SK-N-SH treated with all-trans-retinoic acid at 6 μM for 48 hours (cell line): ENCODE measurements around the gene REXO1.

ENCODE experiments used
- ATAC-seq: fragments of 200-7000 bp; cut with Tn5 transposase; 3 replicates; pipeline ENCODE4 v1.9.1; 2020; ENCODE audit warnings: mild to moderate bottlenecking, moderate library complexity
- CREB5 ChIP-seq: fragments of 250-450 bp; sonication (Bioruptor Pico); IDR thresholded peaks from 2 replicates; pipeline ENCODE4 v1.5.1; 2020; ENCODE audit warnings: low read depth, mild to moderate bottlenecking, moderate library complexity
- CSDC2 ChIP-seq: fragments of 250-450 bp; sonication (Bioruptor Pico); IDR thresholded peaks from 2 replicates; pipeline ENCODE4 v1.5.0; 2020; ENCODE audit warnings: mild to moderate bottlenecking, moderate library complexity
- CSRNP3 ChIP-seq: fragments of 250-450 bp; sonication (Bioruptor Pico); IDR thresholded peaks from 2 replicates; pipeline ENCODE4 v1.5.1; 2021; ENCODE audit warnings: mild to moderate bottlenecking, moderate library complexity
- ESRRG ChIP-seq: fragments of 250-450 bp; sonication (Bioruptor Pico); IDR thresholded peaks from 2 replicates; pipeline ENCODE4 v1.6.1; 2021; ENCODE audit warnings: mild to moderate bottlenecking
- GLIS3 ChIP-seq: fragments of 250-450 bp; sonication (Bioruptor Pico); IDR thresholded peaks from 2 replicates; pipeline ENCODE4 v1.5.0; 2020; ENCODE audit warnings: mild to moderate bottlenecking, moderate library complexity
- ISL1 ChIP-seq: fragments of 250-450 bp; sonication (Bioruptor Pico); IDR thresholded peaks from 2 replicates; pipeline ENCODE4 v2.1.2; 2022; ENCODE audit warnings: mild to moderate bottlenecking, moderate library complexity
- OSR1 ChIP-seq: fragments of 250-450 bp; sonication (Bioruptor Pico); IDR thresholded peaks from 2 replicates; pipeline ENCODE4 v1.8.0; 2022; ENCODE audit warnings: moderate library complexity, mild to moderate bottlenecking, inconsistent platforms
- PATZ1 ChIP-seq: fragments of 250-450 bp; sonication (Bioruptor Pico); IDR thresholded peaks from 2 replicates; pipeline ENCODE4 v1.8.0; 2020; ENCODE audit warnings: mild to moderate bottlenecking, moderate library complexity, borderline replicate concordance
- PPARA ChIP-seq: fragments of 250-450 bp; sonication (Bioruptor Pico); IDR thresholded peaks from 2 replicates; pipeline ENCODE4 v1.5.0; 2020; ENCODE audit warnings: mild to moderate bottlenecking, borderline replicate concordance
- RARB ChIP-seq: fragments of 250-450 bp; sonication (Bioruptor Pico); IDR thresholded peaks from 2 replicates; pipeline ENCODE4 v1.8.0; 2021; ENCODE audit warnings: mild to moderate bottlenecking, moderate library complexity
- TCF4 ChIP-seq: fragments of 250-450 bp; sonication (Bioruptor Pico); IDR thresholded peaks from 2 replicates; pipeline ENCODE4 v1.8.0; 2021; ENCODE audit warnings: mild to moderate bottlenecking, moderate library complexity, borderline replicate concordance
- TOX ChIP-seq: fragments of 250-450 bp; sonication (Bioruptor Pico); IDR thresholded peaks from 2 replicates; pipeline ENCODE4 v1.8.0; 2021; ENCODE audit warnings: mild to moderate bottlenecking, moderate library complexity, borderline replicate concordance
- TSHZ2 ChIP-seq: fragments of 250-450 bp; sonication (Bioruptor Pico); IDR thresholded peaks from 2 replicates; pipeline ENCODE4 v1.5.0; 2020; ENCODE audit warnings: mild to moderate bottlenecking, moderate library complexity
- ZC3H10 ChIP-seq: fragments of 250-450 bp; sonication (Bioruptor Pico); IDR thresholded peaks from 2 replicates; pipeline ENCODE4 v1.5.1; 2021; ENCODE audit warnings: mild to moderate bottlenecking, moderate library complexity
- ZFP3 ChIP-seq: fragments of 250-450 bp; sonication (Bioruptor Pico); IDR thresholded peaks from 2 replicates; pipeline ENCODE4 v1.5.0; 2020; ENCODE audit warnings: mild to moderate bottlenecking, moderate library complexity
- ZFP30 ChIP-seq: fragments of 450-650 bp; formaldehyde crosslinking; IDR thresholded peaks from 2 replicates; pipeline ENCODE4 v1.5.0; 2022; ENCODE audit warnings: mild to moderate bottlenecking, moderate library complexity
- ZNF565 ChIP-seq: fragments of 450-650 bp; formaldehyde crosslinking; conservative IDR thresholded peaks from 2 replicates; pipeline ENCODE4 v1.5.0; 2020; ENCODE audit warnings: low read depth, mild to moderate bottlenecking, moderate library complexity
- ZNF70 ChIP-seq: fragments of 450-650 bp; formaldehyde crosslinking; IDR thresholded peaks from 2 replicates; pipeline ENCODE4 v1.5.0; 2020; ENCODE audit warnings: mild to moderate bottlenecking, moderate library complexity

REXO1 gene

GRCh38 chr19:1858412-1859081 is 10.3 kb upstream of the REXO1 start:
- ATAC-seq: no peak
- TF ChIP-seq ZFP3 (CRISPR knock-in tag) (no peak), ZFP30 (no peak), CSDC2 (CRISPR knock-in tag) (no peak), PPARA (CRISPR knock-in tag) (no peak), TSHZ2 (no peak), PATZ1 (CRISPR knock-in tag) (no peak), TCF4 (CRISPR knock-in tag) (no peak), ESRRG (CRISPR knock-in tag) (no peak), ZC3H10 (CRISPR knock-in tag) (no peak), ZNF70 (CRISPR knock-in tag) (no peak), CREB5 (CRISPR knock-in tag) (no peak)
- TF ChIP-seq, all 23 proteins: peak for 0

- no peak for ATAC-seq
- TF ChIP-seq RARB (CRISPR knock-in tag): no peak
- TF ChIP-seq ZNF565: no peak
- no peak for TF ChIP-seq GLIS3 (CRISPR knock-in tag)
- no peak for TF ChIP-seq ZC3H10 (CRISPR knock-in tag)
- no peak for TF ChIP-seq TSHZ2
- TF ChIP-seq PPARA (CRISPR knock-in tag): no peak
- TF ChIP-seq ZFP30: no peak
- no peak for TF ChIP-seq TOX (CRISPR knock-in tag)
- TF ChIP-seq PATZ1 (CRISPR knock-in tag): no peak
- TF ChIP-seq ISL1 (CRISPR knock-in tag): no peak
- TF ChIP-seq OSR1 (CRISPR knock-in tag): no peak
- TF ChIP-seq ZNF70 (CRISPR knock-in tag): no peak
- TF ChIP-seq TCF4 (CRISPR knock-in tag): no peak
- TF ChIP-seq CREB5 (CRISPR knock-in tag): no peak
- no peak for TF ChIP-seq CSRNP3 (CRISPR knock-in tag)
These were observed 9.5 kb upstream of the REXO1 start for GRCh38 chr19:1857648-1858326.
